Ishikawa (cell line): Measurements from ENCODE around the gene EMP2.

ENCODE experiments used
- EP300 ChIP-seq: IDR thresholded peaks from 2 replicates; pipeline ENCODE4 v1.6.1; 2012; ENCODE audit warnings: borderline replicate concordance
- FOXM1 ChIP-seq: IDR thresholded peaks from 2 replicates; pipeline ENCODE4 v1.6.1; 2012; ENCODE audit warnings: low read depth, borderline replicate concordance
- MAX ChIP-seq: IDR thresholded peaks from 2 replicates; pipeline ENCODE4 v1.6.1; 2012
- REST ChIP-seq: IDR thresholded peaks from 2 replicates; pipeline ENCODE4 v1.6.1; 2012; ENCODE audit warnings: low read depth, mild to moderate bottlenecking
- TEAD4 ChIP-seq: IDR thresholded peaks from 2 replicates; pipeline ENCODE4 v1.6.1; 2012
- YY1 ChIP-seq: IDR thresholded peaks from 2 replicates; pipeline ENCODE4 v1.6.1; 2012; ENCODE audit warnings: low read depth

DNA sequence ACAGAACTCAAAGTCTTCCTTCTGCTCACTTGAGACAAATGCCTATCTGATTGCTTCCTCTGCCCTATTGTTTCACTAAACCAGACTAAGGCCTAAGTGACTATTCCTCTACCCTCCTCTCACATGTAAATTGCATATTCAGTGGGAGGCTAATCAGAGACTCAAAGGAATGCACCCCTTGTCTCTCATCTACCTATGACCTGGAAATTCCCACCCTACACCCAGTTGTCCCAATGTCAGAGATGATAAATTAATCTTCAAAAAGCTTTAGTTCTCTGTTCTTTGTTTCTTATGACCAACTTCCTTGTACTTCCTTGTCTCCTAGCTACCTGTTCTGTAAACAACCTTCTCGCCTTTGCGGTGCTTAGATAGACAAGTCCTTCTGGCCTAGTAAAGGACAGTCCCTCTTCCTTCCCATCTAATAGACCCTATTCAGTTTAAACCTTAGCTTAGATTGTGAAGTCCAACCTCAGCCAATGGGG is 76.0 kb downstream of the EMP2 start:
- TF ChIP-seq EP300 = no peak
- no peak for TF ChIP-seq FOXM1
- no peak for TF ChIP-seq YY1
- no peak for TF ChIP-seq TEAD4
- TF ChIP-seq REST = no peak
- TF ChIP-seq MAX = no peak
